A549 (cell line): ENCODE measurements around the gene CTNNA1. TPM values are rescaled to one million over a fixed set of nuclear protein-coding genes. Genes with fewer than 3 reads are reported as not detected.

Experiments used
- ATAC-seq, 2 experiments: fragments of 200-7000 bp in 1 of 2; fragments of >200 bp in 1 of 2; cut with Nextera tagmentation in 1 of 2; cut with Tn5 transposase in 1 of 2; 3 replicates each; pipeline versions ENCODE4 v1.8.0 to v1.9.1; 2018 to 2020; ENCODE audit warnings: mild to moderate bottlenecking in 1 of 2, moderate library complexity in 1 of 2
- CTCF ChIA-PET: fragments of 300-600 bp; sonication (Branson Sonifier 250); formaldehyde crosslinking; extraction: SDS; loops from one replicate; lab custom pipeline; 2021; ENCODE audit warnings: antibody characterized with exemption, inconsistent platforms; lab: Yijun Ruan, JAX
- POLR2A ChIA-PET: fragments of 350-600 bp; formaldehyde crosslinking; extraction: SDS; loops from one replicate; lab custom pipeline; 2021; ENCODE audit warnings: antibody characterized with exemption, inconsistent platforms; lab: Yijun Ruan, JAX
- DNase-seq, 2 experiments: peaks; one replicate each; pipeline versions ENCODE4 v3.0.0 to v3.0.0-alpha.2; 2011 to 2016; ENCODE audit warnings: low read depth in 1 of 2, low spot score in 1 of 2
- FAIRE-seq: peaks from 2 replicates; lab custom pipeline; 2011; peaks lifted over from hg19 to GRCh38; lab: Jason Lieb, UNC
- H3K27ac ChIP-seq, 2 experiments: fragments of >200 bp; sonication (Bioruptor Twin); formaldehyde crosslinking; 3 replicates each; pipeline ENCODE4 v1.5.1; 2016 to 2017
- H3K4me1 ChIP-seq: fragments of >200 bp; sonication (Bioruptor Twin); formaldehyde crosslinking; 3 replicates; pipeline ENCODE4 v1.6.1; 2016
- H3K4me2 ChIP-seq: fragments of >200 bp; sonication (Bioruptor Twin); formaldehyde crosslinking; 3 replicates; pipeline ENCODE4 v1.6.1; 2016
- H3K4me3 ChIP-seq: fragments of >200 bp; sonication (Bioruptor Twin); formaldehyde crosslinking; 3 replicates; pipeline ENCODE4 v1.5.1; 2016
- H3K9me3 ChIP-seq: fragments of >200 bp; sonication (Bioruptor Twin); formaldehyde crosslinking; 3 replicates; pipeline ENCODE4 v1.6.1; 2016
- ATOH8 ChIP-seq: fragments of 250-450 bp; sonication (Bioruptor Pico); IDR thresholded peaks from 2 replicates; pipeline ENCODE4 v1.5.0; 2020; ENCODE audit warnings: low read depth, mild to moderate bottlenecking, moderate library complexity
- BCL3 ChIP-seq: fragments of >200 bp; sonication (Bioruptor Twin); formaldehyde crosslinking; IDR thresholded peaks from 3 replicates; pipeline ENCODE4 v1.6.1; 2016
- BHLHE40 ChIP-seq: IDR thresholded peaks from 2 replicates; pipeline ENCODE4 v1.6.1; 2012; ENCODE audit warnings: low read depth, low read length, inconsistent platforms
- CBX2 ChIP-seq: fragments of 200-600 bp; sonication (generic); IDR thresholded peaks from 2 replicates; pipeline ENCODE4 v1.6.1; 2016; ENCODE audit warnings: low read depth, mild to moderate bottlenecking, borderline replicate concordance
- CEBPB ChIP-seq, 2 experiments: fragments of >200 bp in 1 of 2; sonication (Bioruptor Twin) in 1 of 2; formaldehyde crosslinking in 1 of 2; IDR thresholded peaks; 2 replicates each; pipeline ENCODE4 v1.6.1; 2012 to 2016
- CHD4 ChIP-seq: fragments of 200-600 bp; sonication (generic); IDR thresholded peaks from 2 replicates; pipeline ENCODE4 v1.6.1; 2016; ENCODE audit warnings: antibody characterized with exemption, mild to moderate bottlenecking, borderline replicate concordance
- EHF ChIP-seq: fragments of 250-450 bp; sonication (Bioruptor Pico); IDR thresholded peaks from 2 replicates; pipeline ENCODE4 v1.5.0; 2020; ENCODE audit warnings: mild to moderate bottlenecking
- EHMT2 ChIP-seq: fragments of 200-600 bp; sonication (generic); IDR thresholded peaks from 2 replicates; pipeline ENCODE4 v1.6.1; 2016; ENCODE audit warnings: antibody characterized with exemption, low read depth, mild to moderate bottlenecking, moderate library complexity
- EP300 ChIP-seq, 2 experiments: fragments of >200 bp; sonication (Bioruptor Twin); formaldehyde crosslinking; IDR thresholded peaks; 2 replicates in 1 of 2; 3 replicates in 1 of 2; pipeline ENCODE4 v1.6.1; 2016 to 2017
- FOSL2 ChIP-seq, 2 experiments: fragments of 450-650 bp in 1 of 2; fragments of >200 bp in 1 of 2; sonication (Bioruptor Twin) in 1 of 2; formaldehyde crosslinking; IDR thresholded peaks; 2 replicates each; pipeline versions ENCODE4 v1.5.0 to v1.6.1; 2016 to 2020; ENCODE audit warnings: mild to moderate bottlenecking in 1 of 2, moderate library complexity in 1 of 2
- FOXS1 ChIP-seq: fragments of 250-450 bp; sonication (Bioruptor Pico); IDR thresholded peaks from 2 replicates; pipeline ENCODE4 v1.5.0; 2020; ENCODE audit warnings: mild to moderate bottlenecking, moderate library complexity
- HDAC2 ChIP-seq: fragments of 200-600 bp; sonication (generic); IDR thresholded peaks from 2 replicates; pipeline ENCODE4 v1.6.1; 2016
- HES2 ChIP-seq: fragments of >200 bp; sonication (Bioruptor Twin); formaldehyde crosslinking; IDR thresholded peaks from 2 replicates; pipeline ENCODE4 v1.6.1; 2016
- HEYL ChIP-seq: fragments of 250-450 bp; sonication (Bioruptor Pico); IDR thresholded peaks from 2 replicates; pipeline ENCODE4 v1.8.0; 2021; ENCODE audit warnings: mild to moderate bottlenecking, moderate library complexity
- HOXB13 ChIP-seq: fragments of 250-450 bp; sonication (Bioruptor Pico); IDR thresholded peaks from 2 replicates; pipeline ENCODE4 v1.5.0; 2020; ENCODE audit warnings: low read depth, mild to moderate bottlenecking, moderate library complexity
- HOXB5 ChIP-seq: fragments of 250-450 bp; sonication (Bioruptor Pico); IDR thresholded peaks from 2 replicates; pipeline ENCODE4 v1.5.0; 2020; ENCODE audit warnings: mild to moderate bottlenecking, moderate library complexity
- KDM1A ChIP-seq: fragments of 200-600 bp; sonication (generic); IDR thresholded peaks from 2 replicates; pipeline ENCODE4 v1.6.1; 2016; ENCODE audit warnings: low read depth, mild to moderate bottlenecking
- KDM5A ChIP-seq: fragments of 200-600 bp; sonication (generic); IDR thresholded peaks from 2 replicates; pipeline ENCODE4 v1.6.1; 2016; ENCODE audit warnings: antibody characterized with exemption, mild to moderate bottlenecking
- MAZ ChIP-seq: fragments of 150-350 bp; IDR thresholded peaks from 2 replicates; pipeline ENCODE4 v1.6.1; 2014; ENCODE audit warnings: antibody characterized with exemption, low read depth, low read length, borderline replicate concordance
- NFE2L2 ChIP-seq: fragments of 150-350 bp; conservative IDR thresholded peaks from 2 replicates; pipeline ENCODE4 v1.6.1; 2014; ENCODE audit warnings: low read length
- NPAS2 ChIP-seq: fragments of 250-450 bp; sonication (Bioruptor Pico); IDR thresholded peaks from 2 replicates; pipeline ENCODE4 v1.8.0; 2022; ENCODE audit warnings: mild to moderate bottlenecking, moderate library complexity, borderline replicate concordance
- POLR2AphosphoS2 ChIP-seq: conservative IDR thresholded peaks from 2 replicates; pipeline ENCODE4 v1.6.1; 2012; ENCODE audit warnings: low read length, improper control_type of control experiment, inconsistent platforms
- RARB ChIP-seq: fragments of 250-450 bp; sonication (Bioruptor Pico); IDR thresholded peaks from 2 replicates; pipeline ENCODE4 v1.8.0; 2021; ENCODE audit warnings: mild to moderate bottlenecking, moderate library complexity
- SREBF2 ChIP-seq: fragments of 450-650 bp; IDR thresholded peaks from 2 replicates; pipeline ENCODE4 v1.6.1; 2014; ENCODE audit warnings: mild to moderate bottlenecking, moderate library complexity
- TFCP2L1 ChIP-seq: fragments of 250-450 bp; sonication (Bioruptor Pico); IDR thresholded peaks from 2 replicates; pipeline ENCODE4 v1.5.0; 2021; ENCODE audit warnings: mild to moderate bottlenecking
- ZC3H11A ChIP-seq: fragments of 450-650 bp; IDR thresholded peaks from 2 replicates; pipeline ENCODE4 v1.6.1; 2014; ENCODE audit warnings: antibody characterized with exemption, mild to moderate bottlenecking
- ZSCAN20 ChIP-seq: fragments of 250-450 bp; sonication (Bioruptor Pico); IDR thresholded peaks from 2 replicates; pipeline ENCODE4 v1.8.0; 2022; ENCODE audit warnings: mild to moderate bottlenecking, moderate library complexity
- WGBS: methylation state at CpG from one replicate; pipeline ENCODE4 v1.1.6; 2017; ENCODE audit errors: missing lambda C conversion rate; 5-methylcytosine and 5-hydroxymethylcytosine counted together
- polyA plus RNA-seq, 4 experiments: library from polyadenylated mRNA; depleted of rRNA in 3 of 4; stranded (reverse); fragments of >200 nt; fragmentation: RNase III in 1 of 4; extraction: RNeasy Plus Mini Kit Qiagen cat#74134 plus additional on column Dnase treatment in 1 of 4; gene quantifications; 2 replicates in 3 of 4; 3 replicates in 1 of 4; pipeline ENCODE4 v1.2.3, GENCODE V29; 2011 to 2017
- TF ChIP-seq, protein P1 (sequence below): fragments of 450-650 bp; IDR thresholded peaks from 2 replicates; pipeline ENCODE4 v1.6.1; 2014; ENCODE audit warnings: antibody characterized with exemption

The CTNNA1 gene
- polyA plus RNA-seq, 2 of the 4 experiments (the other 2 are of a cell fraction), result 154 to 184 TPM

DNA sequence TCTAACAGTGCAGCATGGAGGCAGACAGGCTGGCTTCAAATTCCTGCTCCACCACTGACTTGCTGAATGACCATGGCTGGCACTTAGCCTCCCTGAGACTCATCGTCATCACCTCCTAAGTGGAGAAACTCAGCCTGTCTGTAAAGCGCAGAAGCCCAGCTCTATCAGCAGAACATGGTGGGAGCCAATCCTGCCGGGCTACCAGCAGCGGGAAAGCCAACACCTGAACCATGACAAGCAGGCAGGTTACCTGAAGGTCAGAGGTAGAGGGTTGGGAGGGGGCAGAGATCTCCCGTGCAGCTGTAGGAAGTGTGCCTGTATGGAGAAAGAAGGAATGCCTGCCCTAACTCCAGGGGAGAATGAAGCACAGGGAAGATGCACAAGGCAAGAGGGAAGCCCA lies 194.6 kb downstream of the CTNNA1 start:
- H3K27ac ChIP-seq, result no peak overlapping the region
- ATAC-seq, result no peak

GRCh38 chr5:138948471-138949222 lies 195.4 kb downstream of the CTNNA1 start:
- ATAC-seq, result no peak
- POLR2A ChIA-PET, result no interaction called here
- no peak for FAIRE-seq
- Histone ChIP-seq H3K4me1 (no peaks in the 10 kb centered on the region), H3K4me3 (no peak overlapping the region), H3K27ac (no peak overlapping the region), H3K9me3 (no peaks in the 10 kb centered on the region), H3K4me2 (no peak overlapping the region)
- CTCF ChIA-PET, result no interaction called here
- no peak for DNase-seq
- TF ChIP-seq POLR2AphosphoS2 (no peak), SREBF2 (no peak), HDAC2 (no peak), ZSCAN20 (CRISPR knock-in tag) (no peak), KDM5A (no peak), HOXB13 (CRISPR knock-in tag) (no peak), EHMT2 (no peak), KDM1A (no peak), ZC3H11A (no peak), CEBPB (IDR thresholded peaks at IDR 0.05) (no peak)
- TF ChIP-seq, protein P1, sequence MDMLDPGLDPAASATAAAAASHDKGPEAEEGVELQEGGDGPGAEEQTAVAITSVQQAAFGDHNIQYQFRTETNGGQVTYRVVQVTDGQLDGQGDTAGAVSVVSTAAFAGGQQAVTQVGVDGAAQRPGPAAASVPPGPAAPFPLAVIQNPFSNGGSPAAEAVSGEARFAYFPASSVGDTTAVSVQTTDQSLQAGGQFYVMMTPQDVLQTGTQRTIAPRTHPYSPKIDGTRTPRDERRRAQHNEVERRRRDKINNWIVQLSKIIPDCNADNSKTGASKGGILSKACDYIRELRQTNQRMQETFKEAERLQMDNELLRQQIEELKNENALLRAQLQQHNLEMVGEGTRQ, result no peak
- WGBS, result 95% methylated on average over 23 of the region's 23 CpGs

More for the DNA sequence above, 194.6 kb downstream of the CTNNA1 start:
- DNase-seq (no peak), FAIRE-seq (no peak)
- TF ChIP-seq EHMT2 (no peak), EHF (CRISPR knock-in tag) (no peak), BHLHE40 (no peak), ATOH8 (no peak), HEYL (CRISPR knock-in tag) (no peak), FOSL2 (IDR thresholded peaks at IDR 0.05) (no peak), FOSL2 (CRISPR knock-in tag; IDR thresholded peaks at IDR 0.05) (no peak), HOXB13 (CRISPR knock-in tag) (no peak), RARB (no peak), NPAS2 (CRISPR knock-in tag) (no peak), FOXS1 (no peak), NFE2L2 (no peak), KDM5A (no peak), EP300 (IDR thresholded peaks at IDR 0.05) (no peak), KDM1A (no peak), TFCP2L1 (CRISPR knock-in tag) (no peak), HOXB5 (CRISPR knock-in tag) (no peak)
- Histone ChIP-seq H3K4me2 (no peak overlapping the region), H3K4me3 (no peak overlapping the region), H3K9me3 (no peaks in the 10 kb centered on the region), H3K4me1 (no peaks in the 10 kb centered on the region)
- 89% methylated on average over 5 of the region's 5 CpGs for WGBS
- ChIA-PET POLR2A (no interaction called here), CTCF (no interaction called here)

DNA sequence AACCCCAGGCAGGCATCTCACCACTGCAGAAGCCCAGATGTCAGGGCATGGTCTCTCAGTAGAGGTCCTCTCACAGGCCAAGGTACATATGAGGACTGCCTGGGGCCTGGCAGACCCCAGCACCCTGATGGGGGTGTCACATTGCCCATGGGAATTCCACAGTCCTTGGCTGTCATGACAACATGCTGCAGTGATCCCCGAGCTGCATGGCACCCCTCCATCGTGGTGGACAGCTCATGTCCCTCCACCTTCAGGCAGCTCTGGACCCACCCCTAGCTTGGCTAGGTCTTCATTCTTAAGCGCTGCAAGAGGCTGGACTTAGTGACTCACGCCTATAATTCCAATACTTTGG lies 196.0 kb downstream of the CTNNA1 start:
- CTCF ChIA-PET, result no interaction called here

More for the DNA sequence above, 196.0 kb downstream of the CTNNA1 start:
- Histone ChIP-seq H3K9me3 (no peaks in the 10 kb centered on the region), H3K4me2 (no peak overlapping the region), H3K4me1 (no peaks in the 10 kb centered on the region), H3K4me3 (no peak overlapping the region), H3K27ac (no peak overlapping the region)
- TF ChIP-seq BCL3 (no peak), KDM1A (no peak), CBX2 (no peak), CHD4 (no peak), SREBF2 (no peak), CEBPB (IDR thresholded peaks at IDR 0.05) (no peak), NPAS2 (CRISPR knock-in tag) (no peak), POLR2AphosphoS2 (no peak), FOXS1 (no peak), EHF (CRISPR knock-in tag) (no peak), KDM5A (no peak), ZSCAN20 (CRISPR knock-in tag) (no peak), HES2 (no peak), MAZ (no peak)
- no peak for FAIRE-seq
- WGBS, result 64% methylated on average over 4 of the region's 4 CpGs
- POLR2A ChIA-PET, result no interaction called here
- ATAC-seq, result no peak
- no peak for DNase-seq
